ENCODE measurements around the gene LAMA5. TPM values are rescaled to one million over a fixed set of nuclear protein-coding genes. Genes with fewer than 3 reads are reported as not detected.

The LAMA5 gene
- total RNA-seq, 2 donors from 2014 or later, result 315 to 369 TPM

GRCh38 chr20:62325172-62325905 lies 41.8 kb downstream of the LAMA5 start:
- WGBS, 2 experiments (ENCODE audit: insufficient coverage in 1 of 2, insufficient read length in 1 of 2), result 89 to 100% methylated on average over 4 to 14 of the region's 14 CpGs
- Histone ChIP-seq H3K36me3 (ENCODE audit: control insufficient read depth, insufficient read depth, low read length) (peaks cover 66% of the 10 kb centered on the region), H3K9me3 (ENCODE audit: control insufficient read depth, low read length) (no peaks in the 10 kb centered on the region), H3K4me1 (ENCODE audit: control insufficient read depth, insufficient read depth, low read length) (no peaks in the 10 kb centered on the region), H3K27ac (ENCODE audit: low read depth, low read length) (no peak overlapping the region), H3K9ac (ENCODE audit: extremely low read depth, low read length, poor library complexity, severe bottlenecking) (no peak overlapping the region), H3K4me3 (ENCODE audit: low read length) (no peak overlapping the region), H3K27me3 (ENCODE audit: control insufficient read depth, insufficient read depth, low read length, poor library complexity, severe bottlenecking) (no peaks in the 10 kb centered on the region)
- H3K4me1 Mint-ChIP-seq, result no peaks in the 10 kb centered on the region
- no peak for DNase-seq
- H3K9me3 Mint-ChIP-seq, result peaks cover 3% of the 10 kb centered on the region
- TF ChIP-seq, protein P1, sequence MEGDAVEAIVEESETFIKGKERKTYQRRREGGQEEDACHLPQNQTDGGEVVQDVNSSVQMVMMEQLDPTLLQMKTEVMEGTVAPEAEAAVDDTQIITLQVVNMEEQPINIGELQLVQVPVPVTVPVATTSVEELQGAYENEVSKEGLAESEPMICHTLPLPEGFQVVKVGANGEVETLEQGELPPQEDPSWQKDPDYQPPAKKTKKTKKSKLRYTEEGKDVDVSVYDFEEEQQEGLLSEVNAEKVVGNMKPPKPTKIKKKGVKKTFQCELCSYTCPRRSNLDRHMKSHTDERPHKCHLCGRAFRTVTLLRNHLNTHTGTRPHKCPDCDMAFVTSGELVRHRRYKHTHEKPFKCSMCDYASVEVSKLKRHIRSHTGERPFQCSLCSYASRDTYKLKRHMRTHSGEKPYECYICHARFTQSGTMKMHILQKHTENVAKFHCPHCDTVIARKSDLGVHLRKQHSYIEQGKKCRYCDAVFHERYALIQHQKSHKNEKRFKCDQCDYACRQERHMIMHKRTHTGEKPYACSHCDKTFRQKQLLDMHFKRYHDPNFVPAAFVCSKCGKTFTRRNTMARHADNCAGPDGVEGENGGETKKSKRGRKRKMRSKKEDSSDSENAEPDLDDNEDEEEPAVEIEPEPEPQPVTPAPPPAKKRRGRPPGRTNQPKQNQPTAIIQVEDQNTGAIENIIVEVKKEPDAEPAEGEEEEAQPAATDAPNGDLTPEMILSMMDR (conservative IDR thresholded peaks at IDR 0.05), result no peak
- H3K4me3 Mint-ChIP-seq, result no peak overlapping the region
- peaks cover 58% of the 10 kb centered on the region for H3K36me3 Mint-ChIP-seq (ENCODE audit: low read depth)
- H3K27me3 Mint-ChIP-seq (ENCODE audit: insufficient read depth), result no peaks in the 10 kb centered on the region
- H3K27ac Mint-ChIP-seq, result no peak overlapping the region

DNA sequence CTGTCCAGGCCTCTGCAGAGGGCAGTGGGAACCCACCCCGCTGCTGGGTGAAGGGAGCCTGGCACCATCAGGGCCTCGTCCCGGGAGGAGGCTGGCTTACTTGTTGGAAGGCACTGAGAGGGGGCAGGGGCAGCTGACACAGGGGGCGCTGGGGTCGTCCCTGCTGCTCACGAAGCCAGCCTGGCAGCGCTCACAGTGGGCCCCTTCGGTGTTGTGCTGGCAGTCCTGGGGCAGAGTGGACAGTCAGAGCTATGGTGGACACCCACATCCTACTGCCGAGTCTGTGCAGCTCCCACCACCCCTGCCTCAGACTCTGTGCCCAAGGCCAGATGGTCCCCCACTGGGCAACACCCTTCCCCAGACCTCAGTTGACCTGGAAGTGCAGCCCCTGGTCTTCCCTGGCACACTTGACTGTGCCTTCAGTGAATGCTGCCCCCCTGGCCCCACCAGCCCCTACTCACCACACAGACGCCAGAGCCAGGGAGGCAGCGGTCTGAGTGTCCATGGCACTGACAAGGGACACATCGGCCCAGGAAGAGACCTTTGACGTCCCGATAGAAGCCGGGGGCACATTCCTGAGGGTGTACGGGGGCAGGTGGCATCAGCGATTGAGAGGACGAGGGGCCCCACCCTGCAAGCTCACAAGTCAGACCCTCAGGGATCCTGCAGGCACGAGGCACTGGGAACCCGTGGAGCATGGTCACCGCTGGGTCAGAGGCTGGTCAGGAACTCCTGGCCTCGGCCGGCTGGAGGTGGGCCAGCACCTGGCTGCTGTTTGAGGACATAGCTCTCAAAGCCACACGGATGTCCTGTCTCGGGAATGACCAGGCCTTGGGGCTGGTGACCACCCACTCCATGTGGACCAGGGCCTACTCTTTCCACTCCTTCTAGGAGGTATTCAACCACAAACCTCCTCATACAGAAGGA lies 42.9 kb downstream of the LAMA5 start:
- H3K9me3 ChIP-seq (ENCODE audit: control insufficient read depth, low read length), result no peaks in the 10 kb centered on the region
- H3K4me3 ChIP-seq (ENCODE audit: low read length), result no peak overlapping the region
- H3K36me3 Mint-ChIP-seq (ENCODE audit: low read depth), result peaks cover 63% of the 10 kb centered on the region
- H3K27ac Mint-ChIP-seq, result no peak overlapping the region
- H3K27ac ChIP-seq (ENCODE audit: low read depth, low read length), result no peak overlapping the region
- H3K4me1 Mint-ChIP-seq, result no peaks in the 10 kb centered on the region
- peaks cover 64% of the 10 kb centered on the region for H3K36me3 ChIP-seq (ENCODE audit: control insufficient read depth, insufficient read depth, low read length)
- WGBS, 2 experiments (ENCODE audit: insufficient coverage in 1 of 2, insufficient read length in 1 of 2), result 88 to 99% methylated on average over 15 to 25 of the region's 25 CpGs
- TF ChIP-seq, protein P1 (conservative IDR thresholded peaks at IDR 0.05), result no peak
- no peaks in the 10 kb centered on the region for H3K4me1 ChIP-seq (ENCODE audit: control insufficient read depth, insufficient read depth, low read length)
- no peaks in the 10 kb centered on the region for H3K27me3 Mint-ChIP-seq (ENCODE audit: insufficient read depth)
- H3K27me3 ChIP-seq (ENCODE audit: control insufficient read depth, insufficient read depth, low read length, poor library complexity, severe bottlenecking), result no peaks in the 10 kb centered on the region
- no peak overlapping the region for H3K9ac ChIP-seq (ENCODE audit: extremely low read depth, low read length, poor library complexity, severe bottlenecking)
- H3K9me3 Mint-ChIP-seq, result peaks cover 3% of the 10 kb centered on the region
- DNase-seq, result no peak
- H3K4me3 Mint-ChIP-seq, result no peak overlapping the region

DNA sequence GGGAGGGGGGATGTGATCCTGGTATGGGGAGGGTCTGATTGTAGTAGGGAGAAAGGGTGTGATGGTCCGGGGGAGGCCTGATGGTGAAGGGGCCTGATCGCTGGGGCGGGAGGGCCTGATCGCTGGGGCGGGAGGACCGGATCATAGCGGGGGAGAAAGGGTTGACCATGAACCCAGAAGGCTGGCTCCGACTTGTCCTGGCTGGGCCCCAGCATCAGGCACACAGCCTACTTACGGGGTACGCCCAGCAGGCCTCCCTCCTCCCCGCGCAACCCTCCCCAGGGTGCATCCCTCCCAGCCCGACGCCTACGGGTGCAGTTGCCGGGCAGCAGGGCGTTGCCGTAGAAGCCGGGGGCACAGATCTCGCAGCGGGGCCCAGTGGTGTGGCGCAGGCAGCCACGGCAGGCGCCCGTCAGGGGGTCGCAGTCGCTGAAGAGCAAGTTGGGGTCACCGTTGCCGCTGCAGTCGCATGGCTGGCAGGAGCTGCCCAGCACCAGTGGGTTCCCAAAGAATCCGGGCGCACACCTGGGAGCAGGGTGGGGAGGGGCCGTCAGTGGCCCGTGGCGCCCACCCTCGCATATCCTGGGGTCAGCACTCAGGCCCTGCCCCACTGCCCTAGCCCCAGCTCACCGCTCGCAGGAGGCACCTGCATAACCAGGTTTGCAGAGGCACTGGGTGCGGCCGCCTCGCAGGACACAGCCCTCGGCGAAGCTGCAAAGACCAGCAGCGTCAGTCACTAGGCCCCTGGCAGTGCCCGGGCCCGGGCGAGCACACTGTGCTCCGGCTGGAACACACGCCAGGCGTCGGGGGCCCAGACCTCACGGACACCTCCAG lies 43.7 kb downstream of the LAMA5 start:
- TF ChIP-seq, protein P1 (conservative IDR thresholded peaks at IDR 0.05), result no peak
- WGBS, 2 experiments (ENCODE audit: insufficient coverage in 1 of 2, insufficient read length in 1 of 2), result 91 to 99% methylated on average over 22 to 52 of the region's 52 CpGs
- Histone ChIP-seq H3K36me3 (ENCODE audit: control insufficient read depth, insufficient read depth, low read length) (peaks cover 59% of the 10 kb centered on the region), H3K27ac (ENCODE audit: low read depth, low read length) (no peak overlapping the region), H3K9ac (ENCODE audit: extremely low read depth, low read length, poor library complexity, severe bottlenecking) (no peak overlapping the region), H3K4me1 (ENCODE audit: control insufficient read depth, insufficient read depth, low read length) (no peaks in the 10 kb centered on the region), H3K9me3 (ENCODE audit: control insufficient read depth, low read length) (no peaks in the 10 kb centered on the region), H3K4me3 (ENCODE audit: low read length) (no peak overlapping the region), H3K27me3 (ENCODE audit: control insufficient read depth, insufficient read depth, low read length, poor library complexity, severe bottlenecking) (no peaks in the 10 kb centered on the region)
- no peak overlapping the region for H3K27ac Mint-ChIP-seq
- no peaks in the 10 kb centered on the region for H3K4me1 Mint-ChIP-seq
- H3K36me3 Mint-ChIP-seq (ENCODE audit: low read depth), result peaks cover 68% of the 10 kb centered on the region
- no peak overlapping the region for H3K4me3 Mint-ChIP-seq
- H3K27me3 Mint-ChIP-seq (ENCODE audit: insufficient read depth), result no peaks in the 10 kb centered on the region
- DNase-seq, result no peak
- peaks cover 3% of the 10 kb centered on the region for H3K9me3 Mint-ChIP-seq

Measured in endodermal cell (in vitro differentiated cells).